HG03196 (cell line): ENCODE data around the gene TDRD9.

Experiments
- ATAC-seq: cut with Tn5 transposase; IDR thresholded peaks from one replicate; pipeline ENCODE4 v1.9.1; 2021; ENCODE audit not compliant: unreplicated experiment

The TDRD9 gene

GRCh38 chr14:104025534-104025933 lies 97.3 kb downstream of the TDRD9 start:
- ATAC-seq = no peak

- ATAC-seq = no peak
Observed at GRCh38 chr14:104026024-104026423, 97.8 kb downstream of the TDRD9 start.

- no peak for ATAC-seq
Observed at GRCh38 chr14:104030958-104031357, 102.7 kb downstream of the TDRD9 start.

GRCh38 chr14:104031384-104031783 lies 103.1 kb downstream of the TDRD9 start:
- ATAC-seq = no peak

- ATAC-seq = no peak
Observed at GRCh38 chr14:104034976-104035699, 106.9 kb downstream of the TDRD9 start.

GRCh38 chr14:104036212-104036611 lies 108.0 kb downstream of the TDRD9 start:
- ATAC-seq = no peak

- ATAC-seq = no peak
Observed at GRCh38 chr14:104037074-104037473, 108.8 kb downstream of the TDRD9 start.

- no peak for ATAC-seq
Observed at GRCh38 chr14:104037903-104038302, 109.6 kb downstream of the TDRD9 start.

GRCh38 chr14:104039214-104039613 lies 111.0 kb downstream of the TDRD9 start:
- ATAC-seq = no peak

GRCh38 chr14:104040539-104040938 lies 112.3 kb downstream of the TDRD9 start:
- no peak for ATAC-seq

- ATAC-seq = no peak
Observed at GRCh38 chr14:104041430-104042104, 113.3 kb downstream of the TDRD9 start.

GRCh38 chr14:104044016-104044415 lies 115.8 kb downstream of the TDRD9 start:
- ATAC-seq = no peak

GRCh38 chr14:104047761-104048160 lies 119.5 kb downstream of the TDRD9 start:
- no peak for ATAC-seq

GRCh38 chr14:104048758-104049507 lies 120.7 kb downstream of the TDRD9 start:
- no peak for ATAC-seq

- ATAC-seq = no peak
Observed at GRCh38 chr14:104049576-104050240, 121.5 kb downstream of the TDRD9 start.

- no peak for ATAC-seq
Observed at GRCh38 chr14:104051092-104051813, 123.0 kb downstream of the TDRD9 start.

GRCh38 chr14:104054222-104054905 lies 126.1 kb downstream of the TDRD9 start:
- no peak for ATAC-seq

GRCh38 chr14:104062281-104062680 lies 134.0 kb downstream of the TDRD9 start:
- no peak for ATAC-seq

- no peak for ATAC-seq
Observed at GRCh38 chr14:104064003-104064402, 135.7 kb downstream of the TDRD9 start.

GRCh38 chr14:104066279-104066678 lies 138.0 kb downstream of the TDRD9 start:
- no peak for ATAC-seq
